HepG2 (cell line): ENCODE results near the gene VKORC1L1.
"Not testable (repeated sequence)": the region's sequence is repeated elsewhere in the genome, so short reads cannot be mapped to it uniquely, and the experiment has no call there.

Experiments
- ATF2 ChIP-seq: sonication (generic); formaldehyde crosslinking; IDR thresholded peaks from 2 replicates; pipeline ENCODE4 v1.4.0; 2020; ENCODE audit warnings: missing genetic modification reagents
- DR1 ChIP-seq: sonication (generic); formaldehyde crosslinking; IDR thresholded peaks from 2 replicates; pipeline ENCODE4 v1.8.0; 2021; ENCODE audit warnings: mild to moderate bottlenecking, missing genetic modification reagents, inconsistent platforms
- FOSL1 ChIP-seq: sonication (generic); formaldehyde crosslinking; IDR thresholded peaks from 2 replicates; pipeline ENCODE4 v1.9.0; 2021; ENCODE audit warnings: missing genetic modification reagents, borderline replicate concordance
- MBD4 ChIP-seq: IDR thresholded peaks from 2 replicates; pipeline ENCODE4 v1.6.1; 2012; ENCODE audit warnings: low read length, inconsistent platforms, borderline replicate concordance
- SP1 ChIP-seq, 2 experiments: fragments of 450-650 bp in 1 of 2; sonication (generic) in 1 of 2; formaldehyde crosslinking in 1 of 2; IDR thresholded peaks; 2 replicates each; pipeline versions ENCODE4 v1.4.0 to v1.6.1; 2016 to 2020; ENCODE audit warnings: missing genetic modification reagents in 1 of 2
- XBP1 ChIP-seq: sonication (generic); formaldehyde crosslinking; IDR thresholded peaks from 2 replicates; pipeline ENCODE4 v1.5.0; 2020; ENCODE audit warnings: missing genetic modification reagents

- not testable (repeated sequence) for TF ChIP-seq DR1 (CRISPR knock-in tag); SP1 (IDR thresholded peaks at IDR 0.05); SP1 (CRISPR knock-in tag; IDR thresholded peaks at IDR 0.05); XBP1 (CRISPR knock-in tag); ATF2; MBD4; FOSL1 (CRISPR knock-in tag)
Observed at GRCh38 chr7:65843616-65844015, 29.3 kb upstream of the VKORC1L1 start.
